D721Med (cell line): ENCODE data around the gene MAP7.

ENCODE experiments used
- DNase-seq: peaks from one replicate; pipeline ENCODE4 v3.0.0; 2011; ENCODE audit warnings: low spot score; ENCODE audit not compliant: insufficient read length
- FAIRE-seq: peaks from 2 replicates; lab custom pipeline; 2011; peaks lifted over from hg19 to GRCh38; lab: Jason Lieb, UNC
- TF ChIP-seq, protein P1 (sequence below): IDR thresholded peaks from 2 replicates; pipeline ENCODE4 v1.5.1; 2012; ENCODE audit warnings: mild to moderate bottlenecking, control low read depth; ENCODE audit not compliant: insufficient read depth; ENCODE audit errors: missing control alignments

The MAP7 gene

DNA sequence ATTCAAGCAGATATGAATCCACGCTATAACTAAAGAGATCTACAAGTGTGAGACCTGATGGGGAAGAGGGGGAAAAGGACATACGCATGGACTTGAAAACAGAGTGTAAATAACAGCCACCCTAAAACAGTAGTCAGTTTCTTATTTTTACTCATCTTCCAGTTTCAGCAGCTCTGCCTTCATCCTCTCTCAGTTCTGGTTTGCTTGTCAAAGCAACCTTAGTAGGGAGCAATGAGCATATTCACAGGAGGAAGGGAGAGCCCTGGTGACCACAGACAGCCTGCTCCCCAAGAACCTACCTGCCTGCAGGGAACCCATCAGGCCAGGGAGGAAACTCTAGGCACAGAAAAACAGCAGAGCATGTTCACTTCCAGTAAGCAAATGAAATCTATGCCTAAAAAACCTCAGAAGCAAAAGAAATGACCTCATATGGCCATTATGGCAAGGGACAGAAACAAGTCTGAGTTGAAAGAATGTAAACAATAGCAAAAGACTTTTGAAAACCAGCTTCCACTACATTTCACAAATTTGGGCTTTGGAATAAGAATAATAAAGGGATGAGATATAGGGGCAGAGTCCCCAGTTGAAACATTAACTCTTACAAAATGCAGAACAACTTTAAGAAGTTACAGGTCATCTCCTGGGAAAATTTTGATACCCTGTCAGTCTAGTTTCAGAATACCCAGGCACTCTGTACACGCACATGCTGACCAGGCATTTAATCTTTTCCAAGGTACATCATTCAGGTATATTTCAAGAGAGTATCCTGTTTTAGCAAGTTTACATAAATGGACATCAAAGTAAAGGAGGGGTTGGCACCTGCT lies 139.8 kb downstream of the MAP7 start:
- no peak for FAIRE-seq
- TF ChIP-seq, protein P1, sequence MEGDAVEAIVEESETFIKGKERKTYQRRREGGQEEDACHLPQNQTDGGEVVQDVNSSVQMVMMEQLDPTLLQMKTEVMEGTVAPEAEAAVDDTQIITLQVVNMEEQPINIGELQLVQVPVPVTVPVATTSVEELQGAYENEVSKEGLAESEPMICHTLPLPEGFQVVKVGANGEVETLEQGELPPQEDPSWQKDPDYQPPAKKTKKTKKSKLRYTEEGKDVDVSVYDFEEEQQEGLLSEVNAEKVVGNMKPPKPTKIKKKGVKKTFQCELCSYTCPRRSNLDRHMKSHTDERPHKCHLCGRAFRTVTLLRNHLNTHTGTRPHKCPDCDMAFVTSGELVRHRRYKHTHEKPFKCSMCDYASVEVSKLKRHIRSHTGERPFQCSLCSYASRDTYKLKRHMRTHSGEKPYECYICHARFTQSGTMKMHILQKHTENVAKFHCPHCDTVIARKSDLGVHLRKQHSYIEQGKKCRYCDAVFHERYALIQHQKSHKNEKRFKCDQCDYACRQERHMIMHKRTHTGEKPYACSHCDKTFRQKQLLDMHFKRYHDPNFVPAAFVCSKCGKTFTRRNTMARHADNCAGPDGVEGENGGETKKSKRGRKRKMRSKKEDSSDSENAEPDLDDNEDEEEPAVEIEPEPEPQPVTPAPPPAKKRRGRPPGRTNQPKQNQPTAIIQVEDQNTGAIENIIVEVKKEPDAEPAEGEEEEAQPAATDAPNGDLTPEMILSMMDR = no peak
- DNase-seq = no peak

DNA sequence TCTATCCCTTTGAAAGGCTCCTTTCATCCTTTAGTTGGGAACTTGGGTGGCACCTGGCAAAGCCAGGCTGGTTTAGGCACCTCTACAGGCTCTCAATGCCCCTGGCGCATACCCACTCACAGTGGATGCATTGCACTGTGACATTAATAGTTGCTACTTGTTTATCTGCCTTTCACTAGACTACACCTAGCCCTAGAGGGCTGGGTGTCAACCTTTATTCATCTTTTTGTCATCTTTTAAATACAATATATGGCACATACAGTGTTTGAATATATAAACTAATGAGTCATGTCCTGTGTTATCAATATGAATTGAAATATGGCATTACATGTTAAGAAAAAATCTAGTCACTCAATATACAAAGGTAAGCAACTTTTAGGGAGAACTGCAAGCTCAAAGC lies 140.6 kb downstream of the MAP7 start:
- no peak for DNase-seq
- no peak for FAIRE-seq
- TF ChIP-seq, protein P1 = no peak

DNA sequence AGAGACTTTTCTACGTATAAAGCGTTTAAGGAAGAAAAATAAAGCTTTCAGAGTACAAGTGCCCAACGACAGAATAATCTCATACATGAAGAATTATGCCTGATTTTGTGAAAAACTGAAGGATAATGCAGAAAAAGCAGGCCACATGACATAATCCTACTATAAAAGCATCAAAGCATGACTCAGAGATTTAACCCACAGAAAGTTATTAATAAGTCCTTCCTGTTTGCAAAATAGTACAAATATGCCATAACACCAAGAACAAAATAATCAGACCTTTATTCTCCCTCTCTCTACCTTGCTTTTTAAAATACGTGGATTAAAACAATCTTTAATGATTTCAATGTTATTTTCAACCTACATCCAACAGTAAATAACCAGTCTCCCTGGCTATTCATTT lies 142.0 kb downstream of the MAP7 start:
- no peak for DNase-seq
- TF ChIP-seq, protein P1 = no peak
- FAIRE-seq = peak; percentile 64

DNA sequence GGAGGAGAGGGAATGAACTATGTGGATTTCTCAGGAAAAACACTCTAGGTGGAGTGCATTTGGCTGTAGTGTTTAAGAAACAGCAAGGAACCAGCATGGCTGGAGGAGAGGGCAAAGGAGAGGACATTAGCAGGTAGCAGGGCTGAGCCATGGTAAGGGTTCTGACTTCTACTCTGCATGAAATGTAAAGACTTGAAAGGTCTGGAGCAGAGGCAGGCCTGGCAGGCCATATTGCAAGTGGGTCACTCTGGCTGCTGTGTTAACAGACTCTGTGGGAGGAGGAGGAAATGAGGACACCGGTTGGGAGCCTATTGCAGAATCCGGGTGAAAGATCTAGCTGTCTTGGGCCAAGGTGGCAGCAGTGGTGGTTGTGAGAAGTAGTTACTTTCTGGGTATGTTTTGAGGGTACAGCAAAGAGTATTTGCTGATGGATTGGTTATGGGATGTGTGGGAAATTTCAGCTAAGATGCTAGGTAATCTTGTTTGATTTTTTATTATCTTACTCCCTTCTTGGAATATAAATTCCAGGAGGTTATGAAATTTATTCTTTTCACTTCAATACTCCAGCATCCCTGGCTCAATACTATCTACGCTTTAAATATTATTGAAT lies 144.7 kb downstream of the MAP7 start:
- DNase-seq (no peak), FAIRE-seq (no peak)
- TF ChIP-seq, protein P1 = no peak

DNA sequence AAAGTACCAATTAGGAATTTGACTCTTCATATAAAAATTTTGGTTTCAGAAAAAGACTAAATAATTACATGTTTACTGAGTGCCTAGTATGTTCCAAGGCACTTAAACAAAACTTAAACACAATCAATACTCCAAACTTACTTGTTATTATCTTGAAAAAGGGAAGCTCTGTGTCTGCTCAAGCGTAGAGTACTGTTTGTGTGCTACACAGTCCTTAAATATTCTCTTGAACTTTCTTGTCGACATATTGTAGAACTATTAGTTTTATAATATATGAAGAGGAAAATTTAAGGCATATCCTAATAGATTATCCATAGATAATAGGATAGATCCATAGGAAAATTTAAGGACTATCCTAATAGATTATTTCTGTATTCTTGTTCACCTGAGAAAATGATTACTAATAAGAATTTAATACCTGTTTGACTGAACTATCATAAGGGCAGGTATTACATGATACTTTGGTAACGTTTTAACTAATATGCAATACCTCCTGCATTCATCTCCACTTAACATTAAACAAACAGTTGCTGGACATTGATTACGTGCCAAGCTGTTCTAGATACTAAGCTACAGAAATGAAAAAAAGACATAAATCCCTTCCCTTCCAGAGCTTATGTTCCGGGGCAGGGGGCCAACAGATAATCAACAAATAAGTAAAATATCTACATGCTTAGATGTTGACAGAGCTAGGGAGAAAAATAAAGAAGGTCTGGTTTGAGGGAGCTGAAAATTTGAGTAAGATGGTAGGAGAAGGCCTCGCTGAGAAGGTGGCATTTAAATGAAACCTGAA lies 145.4 kb downstream of the MAP7 start:
- DNase-seq (no peak), FAIRE-seq (no peak)

DNA sequence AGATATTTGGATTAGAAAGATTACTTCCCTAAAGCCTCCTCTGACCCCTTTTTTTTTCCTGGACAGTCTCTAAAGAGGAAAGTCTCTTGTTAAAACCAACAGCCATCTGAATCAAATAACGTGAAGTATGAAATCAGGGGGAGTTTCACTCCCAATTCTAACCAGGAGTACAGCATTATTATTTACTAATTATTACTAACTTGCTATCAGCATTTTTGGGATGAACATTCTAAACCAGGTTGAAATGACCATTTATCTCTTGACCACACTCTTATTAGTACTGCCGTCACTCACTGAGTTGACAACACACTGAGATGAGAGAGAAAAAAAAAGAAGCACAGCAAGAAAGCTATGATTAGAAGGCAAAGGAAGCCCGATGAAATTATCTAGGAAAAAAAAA lies 146.2 kb downstream of the MAP7 start:
- FAIRE-seq (no peak), DNase-seq (no peak)
- TF ChIP-seq, protein P1 = no peak

More for the DNA sequence above, 145.4 kb downstream of the MAP7 start:
- TF ChIP-seq, protein P1 = no peak
